Lower leg skin (tissue), 3 donors: ENCODE measurements around the gene MGMT.

Experiments
- POLR2A ChIP-seq, 2 donors: fragments of 450-650 bp; IDR thresholded peaks; one replicate each; pipeline ENCODE4 v1.6.1; 2016 to 2017; ENCODE audit warnings: antibody characterized with exemption in 2 of 2, mild to moderate bottlenecking in 1 of 2, moderate library complexity in 1 of 2
- TF ChIP-seq, protein P1 (sequence below), 3 donors: fragments of 450-650 bp; IDR thresholded peaks; one replicate each; pipeline ENCODE4 v1.5.1; 2016; ENCODE audit warnings: antibody characterized with exemption in 3 of 3, mild to moderate bottlenecking in 3 of 3, moderate library complexity in 2 of 3

DNA sequence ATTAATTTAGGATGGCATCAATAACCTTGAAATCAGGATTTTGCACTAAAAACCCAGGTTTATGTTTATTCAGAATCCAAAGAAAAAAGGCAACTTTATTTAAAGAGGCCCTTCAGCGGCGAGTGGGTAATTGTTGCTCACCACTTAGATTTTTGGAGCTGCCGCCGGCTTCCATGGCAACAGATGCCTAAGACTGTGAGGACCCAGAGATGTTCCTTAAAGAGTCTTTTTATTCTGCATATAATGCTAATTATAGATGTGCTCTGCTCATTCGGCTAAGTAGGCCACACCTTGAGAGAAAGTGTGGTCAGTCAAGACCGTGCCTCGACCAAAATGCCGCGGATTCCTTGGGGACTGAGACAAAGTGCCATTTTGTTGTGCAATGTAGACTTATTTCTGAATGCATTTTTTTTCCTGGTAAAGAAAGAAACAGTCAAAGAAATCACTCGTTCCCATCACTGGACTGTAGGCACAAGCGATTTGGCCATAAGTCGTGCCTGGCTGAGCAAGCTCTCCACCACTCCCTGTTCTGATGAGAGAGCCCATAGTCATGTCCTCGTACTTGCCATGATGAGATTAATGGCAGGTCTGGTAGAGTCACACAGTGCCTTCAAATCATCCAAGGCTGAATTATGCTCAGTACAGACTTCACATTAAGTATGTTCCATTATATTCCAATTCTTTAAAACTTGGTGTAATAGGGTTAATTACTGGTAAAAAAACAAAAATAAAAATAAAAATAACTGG, 21.4 kb upstream of the MGMT start:
- no peak for TF ChIP-seq POLR2A (IDR thresholded peaks at IDR 0.05)
- TF ChIP-seq, protein P1, sequence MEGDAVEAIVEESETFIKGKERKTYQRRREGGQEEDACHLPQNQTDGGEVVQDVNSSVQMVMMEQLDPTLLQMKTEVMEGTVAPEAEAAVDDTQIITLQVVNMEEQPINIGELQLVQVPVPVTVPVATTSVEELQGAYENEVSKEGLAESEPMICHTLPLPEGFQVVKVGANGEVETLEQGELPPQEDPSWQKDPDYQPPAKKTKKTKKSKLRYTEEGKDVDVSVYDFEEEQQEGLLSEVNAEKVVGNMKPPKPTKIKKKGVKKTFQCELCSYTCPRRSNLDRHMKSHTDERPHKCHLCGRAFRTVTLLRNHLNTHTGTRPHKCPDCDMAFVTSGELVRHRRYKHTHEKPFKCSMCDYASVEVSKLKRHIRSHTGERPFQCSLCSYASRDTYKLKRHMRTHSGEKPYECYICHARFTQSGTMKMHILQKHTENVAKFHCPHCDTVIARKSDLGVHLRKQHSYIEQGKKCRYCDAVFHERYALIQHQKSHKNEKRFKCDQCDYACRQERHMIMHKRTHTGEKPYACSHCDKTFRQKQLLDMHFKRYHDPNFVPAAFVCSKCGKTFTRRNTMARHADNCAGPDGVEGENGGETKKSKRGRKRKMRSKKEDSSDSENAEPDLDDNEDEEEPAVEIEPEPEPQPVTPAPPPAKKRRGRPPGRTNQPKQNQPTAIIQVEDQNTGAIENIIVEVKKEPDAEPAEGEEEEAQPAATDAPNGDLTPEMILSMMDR (IDR thresholded peaks at IDR 0.05), result no peak
